Stimulated activated CD8-positive, alpha-beta memory T cell treated with anti-CD3 and anti-CD28 coated beads, Interleukin-7, amount 100 ng/mL, for 48 hours (primary cell): Measurements from ENCODE around the gene TGFBRAP1.

Experiments used
- DNase-seq, 2 donors: peaks; one replicate each; pipeline ENCODE4 v3.0.0-alpha.2; 2020; ENCODE audit warnings: low read depth in 1 of 2; ENCODE audit errors: extremely low read depth in 1 of 2

The TGFBRAP1 gene

GRCh38 chr2:105321875-105322646 lies 7.5 kb downstream of the TGFBRAP1 start:
- no peak for DNase-seq

- no peak for DNase-seq
These were observed 8.8 kb downstream of the TGFBRAP1 start for GRCh38 chr2:105320651-105321215.

GRCh38 chr2:105317937-105318336 lies 11.6 kb downstream of the TGFBRAP1 start:
- DNase-seq, result no peak

GRCh38 chr2:105315314-105315713 lies 14.2 kb downstream of the TGFBRAP1 start:
- DNase-seq, result no peak

GRCh38 chr2:105313877-105314276 lies 15.7 kb downstream of the TGFBRAP1 start:
- no peak for DNase-seq

GRCh38 chr2:105309147-105309545 lies 20.4 kb downstream of the TGFBRAP1 start:
- DNase-seq, result no peak

- no peak for DNase-seq
These were observed 21.0 kb downstream of the TGFBRAP1 start for GRCh38 chr2:105308382-105309146.

- no peak for DNase-seq
These were observed 21.6 kb downstream of the TGFBRAP1 start for GRCh38 chr2:105307962-105308361.

- DNase-seq, result no peak
These were observed 22.0 kb downstream of the TGFBRAP1 start for GRCh38 chr2:105307550-105307949.

- DNase-seq, result no peak
These were observed 22.4 kb downstream of the TGFBRAP1 start for GRCh38 chr2:105307146-105307545.

GRCh38 chr2:105301646-105302045 lies 27.9 kb downstream of the TGFBRAP1 start:
- DNase-seq, result no peak

GRCh38 chr2:105299290-105299689 lies 30.2 kb downstream of the TGFBRAP1 start:
- no peak for DNase-seq

GRCh38 chr2:105298017-105298416 lies 31.5 kb downstream of the TGFBRAP1 start:
- DNase-seq, result no peak

GRCh38 chr2:105297216-105297615 lies 32.3 kb downstream of the TGFBRAP1 start:
- DNase-seq, result no peak

- no peak for DNase-seq
These were observed 33.4 kb downstream of the TGFBRAP1 start for GRCh38 chr2:105296017-105296611.

GRCh38 chr2:105294844-105295481 lies 34.6 kb downstream of the TGFBRAP1 start:
- DNase-seq, result no peak

- no peak for DNase-seq
These were observed 35.5 kb downstream of the TGFBRAP1 start for GRCh38 chr2:105294046-105294445.

- DNase-seq, result no peak
These were observed 37.6 kb downstream of the TGFBRAP1 start for GRCh38 chr2:105291981-105292380.

GRCh38 chr2:105290981-105291660 lies 38.4 kb downstream of the TGFBRAP1 start:
- DNase-seq, result no peak

GRCh38 chr2:105288133-105288532 lies 41.4 kb downstream of the TGFBRAP1 start:
- no peak for DNase-seq
